ENCODE data around the gene ZC3H13.

The ZC3H13 gene

DNA sequence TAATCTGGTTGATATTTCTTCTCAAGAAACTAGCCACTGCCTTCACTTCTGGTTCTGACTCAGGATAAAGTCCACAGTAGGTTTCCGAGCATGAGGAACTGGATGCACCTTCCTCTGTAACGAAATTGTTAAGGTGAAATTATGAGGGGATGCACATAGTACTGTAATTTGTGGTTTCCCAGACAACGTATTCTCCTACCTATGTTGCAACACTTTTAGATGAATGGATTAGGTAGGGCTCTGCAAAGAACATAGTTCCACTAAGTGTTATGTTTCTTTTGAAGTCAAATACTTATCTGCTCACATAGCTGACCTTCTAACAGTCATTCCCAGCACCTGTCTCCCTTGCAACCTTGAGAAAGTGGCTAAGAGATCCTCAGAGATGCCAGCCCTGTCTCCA is 5.7 kb upstream of the ZC3H13 start:
- no peak for DNase-seq

DNA sequence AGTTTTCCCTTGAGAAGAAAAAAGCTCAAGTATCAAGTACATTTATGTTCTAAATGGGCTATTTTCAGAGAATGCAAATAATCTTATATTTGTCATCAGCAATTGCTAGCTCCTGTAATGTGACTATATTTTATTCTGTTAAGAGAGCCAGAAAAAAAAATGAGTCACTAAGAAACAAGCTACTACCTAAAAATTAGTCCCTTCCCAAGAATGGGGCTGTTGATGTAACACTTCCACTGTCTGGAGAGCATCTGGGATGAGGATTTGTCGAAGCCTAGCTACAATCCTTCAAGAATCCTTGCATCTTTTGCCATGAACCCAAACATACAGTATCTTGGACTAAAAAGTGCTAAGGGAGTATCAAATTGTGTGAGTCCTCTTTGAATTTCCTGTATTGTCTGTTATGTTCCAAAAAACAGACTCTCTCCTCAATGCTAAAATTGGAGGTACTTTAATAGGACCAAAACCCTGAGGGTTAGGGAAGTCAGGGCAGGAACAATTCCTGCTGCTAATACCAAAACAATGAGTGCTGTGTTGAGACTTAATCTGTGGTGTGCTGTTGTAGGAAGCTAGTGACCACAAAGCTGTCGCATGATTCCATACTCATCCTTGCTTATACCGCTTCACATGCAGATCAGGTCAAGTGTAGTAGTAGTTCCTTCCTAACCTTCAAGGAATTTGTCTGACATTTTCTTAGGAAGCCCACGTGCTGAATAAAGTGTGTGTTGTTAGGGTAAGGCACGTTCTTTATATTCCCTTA is 4.9 kb upstream of the ZC3H13 start:
- DNase-seq: no peak

DNA sequence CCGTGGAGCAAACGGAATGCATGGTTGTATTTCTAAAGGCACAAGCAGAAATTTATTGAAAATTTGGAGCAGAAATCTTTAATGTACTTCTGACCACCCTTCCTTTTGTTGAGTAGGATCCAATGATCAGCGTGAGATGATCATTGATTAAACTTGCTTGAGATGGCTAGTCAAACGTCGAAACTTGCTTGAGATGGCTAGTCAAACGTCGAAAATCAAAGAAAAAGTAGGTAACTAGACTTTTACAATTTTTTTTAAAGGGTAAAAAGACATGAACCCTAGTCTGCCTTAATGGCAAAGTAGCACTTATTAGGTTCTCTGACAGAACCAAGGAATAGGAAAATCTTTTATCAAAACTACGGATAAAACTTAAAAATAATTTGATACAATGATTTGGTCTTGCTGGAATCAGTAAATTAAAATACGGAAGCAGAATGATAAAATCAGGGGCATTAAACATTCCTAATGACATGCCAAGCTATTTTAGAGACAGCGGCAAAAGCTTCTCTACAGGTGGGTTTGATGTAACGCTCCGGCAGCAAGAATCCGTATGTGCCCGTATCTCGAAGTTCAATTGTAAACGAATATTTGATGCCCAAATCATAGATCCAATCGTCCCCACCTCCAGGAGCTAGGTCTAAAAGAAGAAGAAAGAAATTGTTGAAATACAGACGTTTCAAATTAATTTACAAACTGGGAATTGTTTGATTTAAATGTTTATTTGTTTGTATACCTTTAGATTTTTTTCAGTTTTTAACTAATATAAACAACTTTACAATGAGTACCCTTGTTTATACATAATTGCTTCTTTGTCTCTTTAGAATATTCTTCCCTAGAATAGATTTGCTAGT is 841 bp upstream of the ZC3H13 start:
- DNase-seq: no peak

DNA sequence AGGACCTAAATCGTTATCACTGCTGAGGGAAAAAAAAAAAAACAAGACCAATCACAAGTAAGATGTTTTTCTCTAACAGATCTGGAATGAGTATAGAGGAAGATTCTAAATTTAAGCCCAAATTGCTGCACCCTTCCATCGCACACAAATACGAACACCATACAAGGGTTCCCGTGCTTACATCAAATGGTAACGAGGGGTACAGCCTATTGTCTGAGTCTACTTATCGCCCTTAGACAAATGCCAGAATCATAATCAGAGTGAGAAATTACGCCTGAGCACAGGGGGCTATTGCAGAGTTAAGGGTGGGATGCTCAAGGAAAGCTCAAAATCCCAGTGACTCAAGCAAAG is 603 bp downstream of the ZC3H13 start:
- no peak for DNase-seq

DNA sequence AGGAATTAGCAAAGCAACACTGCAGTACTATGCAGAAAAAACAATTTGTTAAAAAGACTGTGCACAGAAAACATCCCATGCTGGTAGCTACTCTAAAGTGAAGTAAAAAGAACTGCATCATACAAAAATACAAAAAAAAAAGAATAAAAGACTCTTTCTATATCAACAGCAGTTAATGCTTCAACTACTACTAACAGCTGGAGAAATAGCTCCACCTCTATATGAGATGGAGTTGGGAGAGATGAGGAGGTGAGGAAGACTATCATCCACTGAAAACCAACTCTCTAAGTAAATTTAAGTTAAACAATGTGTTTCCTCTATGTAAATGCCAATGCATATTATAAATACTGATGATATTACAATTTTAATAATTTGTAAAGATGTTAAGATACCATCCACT is 1.8 kb downstream of the ZC3H13 start:
- no peak for DNase-seq

DNA sequence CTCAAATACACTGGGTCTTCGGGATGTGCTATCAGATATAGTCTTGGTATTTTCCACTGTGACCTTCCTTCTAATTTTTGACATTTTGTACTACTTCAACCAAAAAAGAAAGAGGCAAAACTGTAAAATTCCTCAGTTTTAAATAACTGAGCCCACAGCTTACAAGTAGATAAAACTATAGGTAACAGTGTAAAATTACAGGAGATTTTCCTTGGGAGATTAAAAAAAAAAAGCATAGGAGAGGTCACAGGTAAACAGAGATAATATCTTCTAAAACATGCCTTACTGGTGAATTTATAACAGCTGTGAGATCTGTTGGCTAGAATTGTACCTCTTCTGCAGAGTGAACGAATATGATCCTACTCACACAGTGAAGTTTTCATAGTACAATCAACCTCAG is 7.1 kb downstream of the ZC3H13 start:
- no peak for DNase-seq

DNA sequence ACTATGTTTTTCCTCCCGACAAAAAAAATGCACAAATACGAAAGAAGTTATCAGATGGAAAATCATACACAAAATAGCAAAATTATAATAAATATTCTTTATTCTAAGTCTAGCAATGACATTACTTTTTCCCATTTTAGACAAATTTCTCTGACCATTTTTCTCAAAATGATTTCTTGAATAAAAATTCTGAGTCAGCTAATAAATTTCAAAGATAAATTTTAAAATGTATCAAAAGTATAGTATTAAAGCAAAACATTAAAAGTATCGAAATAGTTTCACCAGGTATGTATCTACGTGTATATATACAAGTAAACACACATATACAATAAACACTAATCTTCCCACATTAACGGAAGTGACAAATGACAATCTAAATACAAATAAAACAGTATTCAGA is 8.9 kb downstream of the ZC3H13 start:
- DNase-seq: no peak

DNA sequence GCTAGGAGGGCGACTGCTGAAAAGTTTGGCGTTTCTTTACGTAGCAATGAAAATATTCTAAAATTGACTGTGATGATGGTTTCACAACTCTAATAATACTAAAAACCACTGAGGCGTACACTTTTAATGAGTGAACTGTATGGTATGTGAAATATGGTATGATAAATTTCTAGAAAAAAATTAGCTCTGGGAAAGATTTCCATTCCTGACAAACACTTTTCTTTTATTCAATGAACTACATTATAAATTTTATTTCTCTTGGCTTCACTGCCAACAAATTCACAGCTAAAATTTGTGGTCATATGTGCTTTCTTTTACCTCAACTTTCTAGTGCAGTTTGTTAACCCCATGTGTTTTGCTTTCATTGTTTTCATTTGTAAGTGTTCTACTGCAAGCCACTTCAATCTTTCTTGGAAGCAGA is 11.1 kb downstream of the ZC3H13 start:
- DNase-seq: no peak

DNA sequence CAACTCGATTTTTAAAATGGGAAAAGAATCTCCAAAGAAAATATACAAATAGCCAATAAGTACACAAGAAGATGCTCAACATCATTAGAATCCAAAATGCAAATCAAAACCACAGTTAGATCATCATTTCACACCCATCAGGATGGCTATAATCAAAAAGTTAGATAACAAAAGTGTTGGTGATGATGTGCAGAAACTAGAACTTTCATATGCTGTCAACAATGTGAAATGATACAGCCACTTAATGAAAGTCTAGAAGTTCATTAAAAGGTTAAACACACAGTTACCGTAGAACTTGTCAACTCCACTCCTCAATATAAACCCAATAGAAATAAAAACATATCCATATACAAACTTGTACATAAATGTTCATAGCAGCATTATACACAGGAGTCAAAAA is 11.8 kb downstream of the ZC3H13 start:
- no peak for DNase-seq

DNA sequence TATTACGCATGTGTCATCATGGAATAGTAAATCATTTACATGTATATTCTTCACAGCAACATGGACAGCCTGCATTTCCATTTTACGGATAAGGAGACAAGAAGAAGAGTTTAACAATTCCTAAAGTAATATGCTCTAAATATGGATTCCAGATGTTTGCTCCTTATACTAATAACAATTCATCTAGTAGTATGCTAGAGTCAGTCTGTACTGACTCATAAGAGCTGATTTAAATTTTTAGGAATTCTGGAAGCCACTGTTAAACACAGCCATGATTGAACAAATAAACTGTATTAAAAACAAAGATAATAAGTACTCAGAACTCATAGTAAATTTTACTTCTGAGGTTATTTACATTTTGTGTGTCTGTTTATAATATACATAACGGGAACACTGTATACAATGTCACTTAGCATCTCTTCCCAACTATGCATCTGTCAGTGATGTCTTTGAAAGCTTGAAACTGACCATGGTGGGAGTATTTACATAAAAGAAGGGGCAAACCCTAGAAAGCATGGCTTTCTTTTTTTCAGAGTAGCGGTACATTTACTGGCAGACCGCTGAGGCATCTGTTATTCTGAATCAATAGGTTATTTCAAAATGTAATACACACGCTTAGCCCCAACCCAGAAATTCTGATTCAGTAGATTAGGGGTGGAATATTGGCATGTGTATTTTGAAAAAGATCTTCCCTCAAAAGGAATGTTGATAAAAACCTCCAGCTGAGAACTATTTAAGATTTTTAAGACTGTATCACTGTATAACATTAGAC is 12.9 kb downstream of the ZC3H13 start:
- DNase-seq: no peak

DNA sequence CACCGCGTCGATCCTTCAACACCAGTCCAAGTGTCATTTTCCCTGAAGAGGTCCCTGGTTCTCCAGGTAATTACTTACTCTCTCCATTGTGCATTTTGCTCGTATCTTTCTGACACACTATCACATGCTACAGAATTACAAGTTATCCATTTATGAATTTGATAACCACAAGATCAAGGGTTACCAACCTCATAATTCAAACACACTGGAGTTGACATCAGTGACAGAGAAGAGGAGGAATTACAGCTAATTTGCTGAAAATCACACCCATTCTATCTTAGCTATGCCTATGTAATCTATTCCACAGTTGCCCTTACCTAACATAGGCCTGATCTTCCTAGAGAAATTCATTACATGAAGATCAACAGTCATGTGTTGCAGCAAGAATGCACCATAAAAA is 14.2 kb downstream of the ZC3H13 start:
- no peak for DNase-seq

DNA sequence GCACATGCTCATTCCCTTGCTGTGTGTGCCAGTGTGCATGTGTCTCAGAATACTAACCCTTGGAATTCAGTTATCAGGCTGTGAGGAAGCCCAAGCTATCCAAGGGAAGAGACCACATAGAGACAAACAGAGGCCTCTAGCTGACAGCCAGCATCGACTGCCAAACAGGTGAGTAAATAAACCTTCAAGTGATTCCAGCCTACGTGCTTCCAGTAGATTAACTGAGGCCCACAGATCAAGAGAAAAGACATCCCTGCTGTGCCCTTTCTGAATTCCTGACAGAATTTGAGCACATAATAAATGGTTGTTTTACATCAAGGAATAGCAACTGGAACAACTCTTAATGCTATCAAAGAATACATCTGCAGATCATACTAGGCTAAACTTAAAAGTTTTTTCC is 17.5 kb downstream of the ZC3H13 start:
- DNase-seq: no peak

DNA sequence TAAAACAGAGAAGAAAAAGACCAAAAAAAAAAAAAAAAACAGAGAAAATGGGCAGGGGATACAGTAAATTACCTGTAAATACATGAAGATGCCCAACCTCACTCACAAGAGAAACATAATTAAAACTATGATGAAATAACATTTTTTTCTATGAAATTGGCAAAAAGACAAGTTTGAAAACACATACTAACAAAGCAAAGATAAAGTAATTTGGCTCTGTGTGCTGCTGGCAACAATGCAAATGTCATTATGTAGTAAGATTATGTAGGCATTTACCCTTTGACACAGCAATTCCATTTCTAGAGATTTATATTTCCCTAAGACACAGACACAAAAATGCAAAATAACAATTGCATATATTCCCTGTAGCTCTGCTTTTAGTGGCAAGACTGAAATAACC is 20.2 kb downstream of the ZC3H13 start:
- DNase-seq: no peak

DNA sequence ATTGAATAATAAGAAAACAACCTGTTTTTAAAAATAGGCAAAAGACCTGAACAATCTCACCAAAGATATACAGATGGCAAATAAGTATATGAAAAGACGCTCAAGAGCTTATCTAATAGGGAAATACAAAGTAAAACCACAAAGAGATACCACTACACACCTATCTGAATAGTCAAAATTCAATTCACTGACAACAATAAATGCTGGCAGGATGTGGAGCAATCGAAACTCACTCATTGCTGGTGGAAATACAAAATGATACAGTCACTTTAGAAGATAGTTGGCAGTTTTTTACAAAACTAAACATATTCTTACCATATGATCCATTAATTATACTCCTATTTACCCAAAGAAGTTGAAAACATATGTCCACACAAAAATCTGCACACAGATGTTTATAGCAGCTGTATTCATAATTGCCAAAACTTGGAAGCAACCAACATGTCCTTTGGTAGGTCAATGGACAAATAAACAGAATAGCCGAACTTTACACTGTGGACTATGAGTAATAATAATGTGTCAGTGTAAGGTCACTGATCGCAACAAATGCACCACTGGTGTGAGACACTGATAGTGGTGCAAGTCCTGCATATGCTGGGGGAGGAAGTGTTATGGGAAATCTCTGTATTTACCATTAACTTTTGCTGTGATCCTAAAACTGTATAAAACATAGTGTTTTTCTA is 20.8 kb downstream of the ZC3H13 start:
- no peak for DNase-seq

DNA sequence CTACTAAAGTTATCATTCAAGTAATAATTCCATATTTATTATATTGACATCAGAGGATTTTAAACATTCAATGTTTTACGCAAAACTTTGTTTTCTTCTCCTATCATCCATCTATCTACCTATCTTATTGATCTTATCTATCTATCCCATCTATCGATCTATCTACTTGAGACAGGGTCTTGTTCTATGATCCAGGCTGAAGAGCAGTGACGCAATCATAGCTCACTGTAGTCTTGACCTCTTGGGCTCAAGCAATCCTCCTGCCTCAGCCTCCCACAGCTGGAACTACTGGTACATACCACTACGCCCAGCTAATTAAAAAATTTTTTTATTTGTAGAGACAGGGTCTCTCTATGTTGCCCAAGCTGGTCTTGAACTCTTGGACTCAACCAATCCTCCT is 27.4 kb downstream of the ZC3H13 start:
- DNase-seq: no peak

DNA sequence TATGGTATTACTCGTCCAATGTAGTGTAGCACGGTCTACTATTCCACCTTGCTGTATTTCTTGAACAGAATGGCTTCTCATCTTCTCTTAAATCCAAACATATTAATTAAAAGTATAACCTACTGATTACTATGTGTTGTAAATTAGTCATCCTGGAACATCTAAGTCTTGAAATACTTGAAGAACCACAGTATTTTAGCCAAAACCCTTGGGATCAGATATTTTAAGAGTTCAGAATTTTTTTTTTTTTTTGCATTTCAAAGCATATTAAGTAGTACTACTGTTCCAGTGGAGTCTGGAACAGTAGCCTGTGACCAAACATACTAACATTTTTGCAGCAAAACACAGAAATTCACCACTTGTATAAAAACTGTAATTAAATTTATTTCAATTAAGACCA is 30.1 kb downstream of the ZC3H13 start:
- no peak for DNase-seq

DNA sequence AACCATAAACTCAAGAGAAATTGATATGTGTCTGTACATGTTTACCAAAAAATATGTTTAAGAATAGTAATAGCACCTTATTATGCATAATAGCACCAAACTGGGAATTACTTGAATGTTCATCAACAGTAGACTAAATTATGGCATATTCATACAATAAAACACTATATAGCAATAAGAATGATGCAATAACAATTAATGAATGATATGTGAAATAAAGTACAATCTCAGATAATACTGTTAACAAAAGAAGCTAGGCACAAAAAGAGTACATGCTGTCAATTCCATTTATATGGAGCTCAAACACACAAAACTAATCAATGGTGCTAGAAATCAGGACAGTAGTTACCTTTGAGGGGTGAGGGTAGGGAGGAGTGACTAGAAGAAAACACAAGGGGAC is 36.3 kb downstream of the ZC3H13 start:
- DNase-seq: no peak

DNA sequence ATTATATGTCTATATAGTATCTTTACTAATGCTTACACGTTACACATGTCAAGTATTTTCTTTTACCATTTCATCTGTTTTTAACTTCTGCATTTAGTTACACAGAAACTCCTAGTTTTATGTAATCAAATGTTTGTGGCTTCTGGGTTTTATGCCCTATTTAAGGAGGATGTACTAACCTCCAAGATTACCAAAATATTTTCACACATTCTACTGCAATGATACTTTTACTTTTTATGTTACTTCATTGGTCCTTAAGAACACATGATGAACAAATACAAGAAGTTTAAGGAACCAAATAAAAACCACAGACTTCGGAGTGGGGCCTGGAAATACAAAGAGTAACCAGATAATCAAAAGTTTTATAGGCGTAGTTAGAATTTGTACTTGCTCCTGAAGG is 37.2 kb downstream of the ZC3H13 start:
- no peak for DNase-seq

DNA sequence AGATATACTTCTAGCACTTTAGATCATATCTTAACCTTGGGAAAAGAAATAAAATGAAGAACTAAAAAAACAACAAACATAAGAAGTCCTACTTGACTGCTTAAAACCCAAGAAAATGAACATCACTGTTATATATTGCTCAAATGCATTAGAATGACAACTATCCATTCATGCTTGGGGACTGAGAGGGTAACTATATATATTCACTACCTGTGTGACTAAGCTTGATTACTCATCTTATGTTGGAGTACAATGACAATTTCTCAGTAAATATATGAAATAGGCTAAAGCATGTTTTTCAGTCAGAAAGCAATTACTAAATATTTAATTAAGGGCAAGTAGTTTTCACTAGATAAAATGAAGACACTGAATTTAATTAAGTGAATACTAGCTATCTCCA is 40.1 kb downstream of the ZC3H13 start:
- DNase-seq: no peak

DNA sequence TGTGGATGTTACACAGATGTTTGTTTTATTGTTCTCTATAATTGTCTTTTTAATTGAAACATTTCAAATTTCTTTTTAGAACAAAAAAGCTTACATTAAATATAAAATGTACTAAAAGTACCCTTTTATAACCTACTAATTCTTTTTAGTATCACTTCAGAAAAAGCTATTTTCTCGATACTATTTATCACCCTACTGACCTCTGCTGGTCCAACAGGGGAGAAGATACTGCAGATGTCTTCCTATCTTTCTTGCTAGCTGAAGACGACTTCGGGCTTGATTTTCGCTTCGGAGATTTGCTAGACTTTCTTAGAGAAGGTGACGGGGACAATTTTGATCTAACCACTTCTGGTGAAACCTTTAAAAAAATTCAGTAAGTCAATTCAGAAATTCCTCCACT is 42.4 kb downstream of the ZC3H13 start:
- no peak for DNase-seq

DNA sequence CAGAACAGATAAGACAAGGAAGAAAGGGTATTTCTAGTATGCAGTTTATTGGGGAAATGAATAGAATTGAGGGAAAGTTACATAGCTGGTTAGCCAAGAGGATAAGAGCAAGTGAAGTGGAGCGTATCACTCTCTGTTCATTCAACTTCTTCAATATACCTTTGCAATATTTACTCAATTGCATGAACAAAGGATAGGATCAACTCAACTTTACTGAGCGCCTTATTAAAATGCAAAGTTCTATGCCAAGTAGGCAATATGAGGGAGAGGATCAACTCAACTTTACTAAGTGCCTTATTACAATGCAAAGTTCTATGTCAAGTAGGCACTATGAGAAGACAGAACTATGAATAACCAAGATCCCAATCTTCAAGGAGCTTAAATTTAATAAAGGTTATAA is 43.9 kb downstream of the ZC3H13 start:
- no peak for DNase-seq

DNA sequence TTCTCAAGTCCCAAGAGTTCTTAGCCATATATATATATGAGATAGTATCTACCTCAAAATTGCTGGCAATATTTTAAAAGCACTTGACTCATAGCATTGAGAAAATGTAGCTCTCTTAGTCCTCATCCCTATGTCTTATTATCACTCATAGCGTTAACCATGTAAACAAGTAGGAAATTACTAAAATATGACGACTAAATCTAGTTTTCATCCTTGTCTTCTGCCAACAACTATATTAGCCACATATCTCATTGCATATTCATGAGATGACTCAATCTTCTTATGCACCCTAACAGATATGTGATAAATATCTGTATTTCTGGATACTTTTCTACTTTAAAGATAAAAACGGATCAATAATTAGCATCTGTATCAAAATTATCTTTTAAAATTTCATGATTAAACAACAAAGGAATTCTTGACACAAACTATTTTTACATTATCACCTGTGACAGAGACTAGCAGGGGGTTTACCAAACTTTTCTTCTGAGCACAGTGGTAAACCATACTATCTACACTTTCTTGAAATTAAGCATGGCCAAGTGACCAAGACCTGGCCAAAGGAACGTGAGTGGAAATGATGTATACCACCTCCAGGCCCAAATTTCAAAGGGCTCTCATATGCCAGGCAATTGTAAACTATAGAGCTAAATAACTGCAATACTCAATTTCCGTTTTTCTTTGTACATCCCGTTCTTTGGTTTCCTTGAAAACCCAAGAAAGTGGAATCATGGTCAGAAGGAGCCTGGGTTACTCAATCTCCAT is 45.7 kb downstream of the ZC3H13 start:
- DNase-seq: no peak

DNA sequence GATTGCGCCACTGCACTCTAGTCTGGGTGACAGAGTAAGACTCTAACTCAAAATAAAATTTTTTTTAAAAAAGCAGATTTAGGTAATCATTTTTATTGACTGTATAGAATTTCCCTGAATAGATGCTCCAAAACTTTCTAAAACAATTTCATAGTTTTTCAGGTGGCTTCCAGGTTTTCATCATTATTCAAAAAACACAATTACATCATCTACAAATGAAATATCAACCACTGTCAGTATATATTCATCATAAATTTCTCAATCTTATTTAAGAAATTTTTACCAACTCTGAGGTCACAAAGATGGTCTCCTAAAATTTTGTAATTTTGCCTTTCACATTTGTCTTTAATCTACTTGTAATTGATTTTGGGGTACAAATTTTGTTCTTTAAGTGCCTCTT is 48.1 kb downstream of the ZC3H13 start:
- no peak for DNase-seq
